A673 (cell line): Measurements from ENCODE around the gene OR13C8. TPM values are rescaled to one million over a fixed set of nuclear protein-coding genes. Genes with fewer than 3 reads are reported as not detected.

Source experiments
- BruUV-seq: library from RNA; stranded (reverse); fragments of 400-500 nt; replicated peaks from 2 replicates; lab custom pipeline; 2021; lab: Mats Ljungman, UMichigan
- CTCF ChIA-PET: fragments of 300-600 bp; sonication (Branson Sonifier 250); formaldehyde crosslinking; loops from one replicate; lab custom pipeline; 2022; ENCODE audit warnings: antibody characterized with exemption; lab: Charles Lee
- POLR2A ChIA-PET: fragments of 300-600 bp; sonication (Branson Sonifier 250); formaldehyde crosslinking; loops from one replicate; lab custom pipeline; 2022; ENCODE audit warnings: antibody characterized with exemption; ENCODE audit not compliant: low non-redundant PET; lab: Charles Lee
- DNase-seq: peaks from one replicate; pipeline ENCODE4 v3.0.0-alpha.2; 2015; ENCODE audit warnings: low spot score
- H3K27ac ChIP-seq: fragments of 200-600 bp; sonication (generic); 2 replicates; pipeline ENCODE4 v1.5.1; 2016; ENCODE audit warnings: mixed run types, low read depth, mild to moderate bottlenecking, mixed read lengths, antibody characterized with exemption, low read length; ENCODE audit not compliant: poor library complexity, severe bottlenecking
- H3K27me3 ChIP-seq: fragments of 200-600 bp; sonication (generic); replicated peaks from 2 replicates; pipeline ENCODE4 v1.6.1; 2017; ENCODE audit warnings: mixed run types, low read depth, mild to moderate bottlenecking, mixed read lengths, antibody characterized with exemption, low read length; ENCODE audit not compliant: insufficient read depth, poor library complexity
- H3K36me3 ChIP-seq: fragments of 200-600 bp; sonication (generic); 2 replicates; pipeline ENCODE4 v1.6.1; 2016; ENCODE audit warnings: mixed run types, mild to moderate bottlenecking, mixed read lengths, antibody characterized with exemption, low read length; ENCODE audit not compliant: insufficient read depth, poor library complexity, severe bottlenecking
- H3K4me1 ChIP-seq: fragments of 200-600 bp; sonication (generic); 2 replicates; pipeline ENCODE4 v1.6.1; 2017; ENCODE audit warnings: mixed run types, mild to moderate bottlenecking, mixed read lengths, antibody characterized with exemption, low read length; ENCODE audit not compliant: insufficient read depth, poor library complexity, severe bottlenecking
- H3K4me3 ChIP-seq: fragments of 200-600 bp; sonication (generic); 2 replicates; pipeline ENCODE4 v1.5.1; 2016; ENCODE audit warnings: low read depth, mixed run types, mild to moderate bottlenecking, mixed read lengths, low read length; ENCODE audit not compliant: poor library complexity, severe bottlenecking
- H3K9me3 ChIP-seq: fragments of 200-600 bp; sonication (generic); 2 replicates; pipeline ENCODE4 v1.6.1; 2016; ENCODE audit warnings: mixed run types, low read depth, mild to moderate bottlenecking, mixed read lengths, antibody characterized with exemption, low read length; ENCODE audit not compliant: poor library complexity, severe bottlenecking
- CTCF ChIP-seq: fragments of 300-800, 200-600 bp; sonication (generic); conservative IDR thresholded peaks from 2 replicates; pipeline ENCODE4 v1.5.1; 2017; ENCODE audit warnings: low read depth, mild to moderate bottlenecking, antibody characterized with exemption, low read length, moderate library complexity, mixed read lengths
- EZH2 ChIP-seq: fragments of 200-600 bp; sonication (generic); IDR thresholded peaks from 2 replicates; pipeline ENCODE4 v1.6.1; 2017; ENCODE audit warnings: borderline replicate concordance, low read depth, mild to moderate bottlenecking, mixed read lengths, antibody characterized with exemption, low read length; ENCODE audit not compliant: poor library complexity, severe bottlenecking
- intact Hi-C: fragments of 100-400 bp; cut with micrococcal nuclease; formaldehyde crosslinking; loops from one replicate; pipeline ENCODE4 v1.10.0; 2022; ENCODE audit not compliant: unreplicated experiment
- total RNA-seq: library from RNA; stranded (reverse); gene quantifications from 2 replicates; pipeline ENCODE4 v1.2.3, GENCODE V29; 2021

The OR13C8 gene
- total RNA-seq, 1 experiment from 2014 or later: not detected

GRCh38 chr9:104572612-104573011 is 3.6 kb downstream of the OR13C8 start:
- intact Hi-C loops: no loop called here
- BruUV-seq: no TSS peak
- H3K27ac ChIP-seq: no peak overlapping the region

GRCh38 chr9:104575456-104575855 is 6.5 kb downstream of the OR13C8 start:
- intact Hi-C loops: no loop called here
- Histone ChIP-seq H3K27me3 (no peaks in the 10 kb centered on the region), H3K36me3 (no peaks in the 10 kb centered on the region), H3K9me3 (no peaks in the 10 kb centered on the region), H3K27ac (no peak overlapping the region), H3K4me1 (no peaks in the 10 kb centered on the region), H3K4me3 (no peak overlapping the region)
- TF ChIP-seq CTCF: no peak
- no peak for TF ChIP-seq EZH2
- POLR2A ChIA-PET: no interaction called here
- BruUV-seq: no TSS peak
- CTCF ChIA-PET: no interaction called here
- DNase-seq: no peak

More at GRCh38 chr9:104572612-104573011, 3.6 kb downstream of the OR13C8 start:
- Histone ChIP-seq H3K36me3 (no peaks in the 10 kb centered on the region), H3K4me3 (no peak overlapping the region), H3K27me3 (no peaks in the 10 kb centered on the region), H3K9me3 (no peaks in the 10 kb centered on the region), H3K4me1 (no peaks in the 10 kb centered on the region)
- no peak for DNase-seq
- CTCF ChIA-PET: no interaction called here
- no peak for TF ChIP-seq CTCF
- no peak for TF ChIP-seq EZH2
- POLR2A ChIA-PET: no interaction called here

GRCh38 chr9:104577263-104577662 is 8.3 kb downstream of the OR13C8 start:
- TF ChIP-seq CTCF (no peak), EZH2 (no peak)
- DNase-seq: no peak
- Histone ChIP-seq H3K36me3 (no peaks in the 10 kb centered on the region), H3K27ac (no peak overlapping the region), H3K4me1 (no peaks in the 10 kb centered on the region), H3K9me3 (no peaks in the 10 kb centered on the region), H3K27me3 (no peaks in the 10 kb centered on the region), H3K4me3 (no peak overlapping the region)
- intact Hi-C loops: no loop called here
- CTCF ChIA-PET: no interaction called here
- POLR2A ChIA-PET: no interaction called here
- no TSS peak for BruUV-seq
